K562 (cell line): Measurements from ENCODE around the gene PAIP2. TPM values are rescaled to one million over a fixed set of nuclear protein-coding genes. Genes with fewer than 3 reads are reported as not detected.

Experiments used
- CREB1 ChIP-seq, 2 experiments: sonication (generic) in 1 of 2; formaldehyde crosslinking in 1 of 2; IDR thresholded peaks; 2 replicates each; pipeline versions ENCODE4 v1.6.1 to v1.8.0; 2012 to 2022; ENCODE audit warnings: inconsistent platforms in 1 of 2, mild to moderate bottlenecking in 1 of 2, missing genetic modification reagents in 1 of 2, moderate library complexity in 1 of 2
- SLC30A9 ChIP-seq: fragments of 250-450 bp; sonication (Bioruptor Pico); IDR thresholded peaks from 2 replicates; pipeline ENCODE4 v1.8.0; 2022; ENCODE audit warnings: mild to moderate bottlenecking, moderate library complexity
- TCF7L2 ChIP-seq: fragments of 150-350 bp; IDR thresholded peaks from 2 replicates; pipeline ENCODE4 v1.6.1; 2016; ENCODE audit warnings: low read depth, mild to moderate bottlenecking, low read length, moderate library complexity
- ZBED1 ChIP-seq: IDR thresholded peaks from 2 replicates; pipeline ENCODE4 v1.6.1; 2014
- ZNF197 ChIP-seq: fragments of 200-800 bp; sonication (Bioruptor generic); IDR thresholded peaks from 2 replicates; pipeline ENCODE4 v1.6.1; 2016; ENCODE audit warnings: low read depth, missing genetic modification characterization, missing compliant biosample characterization
- ZNF584 ChIP-seq: fragments of 200-800 bp; sonication (Bioruptor generic); IDR thresholded peaks from 2 replicates; pipeline ENCODE4 v1.6.1; 2016; ENCODE audit warnings: low read depth, mild to moderate bottlenecking, missing genetic modification characterization, missing compliant biosample characterization
- ZNF589 ChIP-seq: fragments of 200-800 bp; sonication (Bioruptor generic); IDR thresholded peaks from 2 replicates; pipeline ENCODE4 v1.6.1; 2016; ENCODE audit warnings: low read depth, missing genetic modification characterization, missing compliant biosample characterization
- polyA plus RNA-seq, 8 experiments: library from polyadenylated mRNA; depleted of rRNA in 4 of 8; stranded (reverse) in 5 of 8; unstranded in 3 of 8; fragments of >200 nt; fragmentation: Nextera tagmentation in 2 of 8; fragmentation: Illumina TruSeq in 1 of 8; extraction: Ambion mirVana in 2 of 8; extraction: Trizol in 1 of 8; gene quantifications; 2 replicates each; pipeline versions ENCODE4 v1.2.1 to v1.2.3, GENCODE V29; 2011 to 2014; ENCODE audit warnings: inconsistent platforms in 1 of 8, missing spikeins in 1 of 8
- total RNA-seq, 7 experiments: library from RNA; depleted of rRNA in 6 of 7; stranded (reverse); fragments of >200 nt in 6 of 7; fragmentation: Illumina TruSeq in 2 of 7; extraction: Trizol in 2 of 7; gene quantifications; 2 replicates each; pipeline versions ENCODE4 v1.2.1 to v1.2.3, GENCODE V29; 2011 to 2021; ENCODE audit warnings: low replicate concordance in 1 of 7
- TF ChIP-seq, protein P1 (sequence below): sonication (generic); IDR thresholded peaks from 2 replicates; pipeline ENCODE4 v1.6.1; 2016
- TF ChIP-seq, protein P2 (sequence below): fragments of 250-450 bp; sonication (Bioruptor Pico); IDR thresholded peaks from 2 replicates; pipeline ENCODE4 v1.9.0; 2021; ENCODE audit warnings: mild to moderate bottlenecking

PAIP2 gene
- total and polyA plus RNA-seq, 9 of the 15 experiments (the other 6 are each of a cell fraction or from before 2014, with no cell fraction given): 78.3 to 187 (median 128) TPM

DNA sequence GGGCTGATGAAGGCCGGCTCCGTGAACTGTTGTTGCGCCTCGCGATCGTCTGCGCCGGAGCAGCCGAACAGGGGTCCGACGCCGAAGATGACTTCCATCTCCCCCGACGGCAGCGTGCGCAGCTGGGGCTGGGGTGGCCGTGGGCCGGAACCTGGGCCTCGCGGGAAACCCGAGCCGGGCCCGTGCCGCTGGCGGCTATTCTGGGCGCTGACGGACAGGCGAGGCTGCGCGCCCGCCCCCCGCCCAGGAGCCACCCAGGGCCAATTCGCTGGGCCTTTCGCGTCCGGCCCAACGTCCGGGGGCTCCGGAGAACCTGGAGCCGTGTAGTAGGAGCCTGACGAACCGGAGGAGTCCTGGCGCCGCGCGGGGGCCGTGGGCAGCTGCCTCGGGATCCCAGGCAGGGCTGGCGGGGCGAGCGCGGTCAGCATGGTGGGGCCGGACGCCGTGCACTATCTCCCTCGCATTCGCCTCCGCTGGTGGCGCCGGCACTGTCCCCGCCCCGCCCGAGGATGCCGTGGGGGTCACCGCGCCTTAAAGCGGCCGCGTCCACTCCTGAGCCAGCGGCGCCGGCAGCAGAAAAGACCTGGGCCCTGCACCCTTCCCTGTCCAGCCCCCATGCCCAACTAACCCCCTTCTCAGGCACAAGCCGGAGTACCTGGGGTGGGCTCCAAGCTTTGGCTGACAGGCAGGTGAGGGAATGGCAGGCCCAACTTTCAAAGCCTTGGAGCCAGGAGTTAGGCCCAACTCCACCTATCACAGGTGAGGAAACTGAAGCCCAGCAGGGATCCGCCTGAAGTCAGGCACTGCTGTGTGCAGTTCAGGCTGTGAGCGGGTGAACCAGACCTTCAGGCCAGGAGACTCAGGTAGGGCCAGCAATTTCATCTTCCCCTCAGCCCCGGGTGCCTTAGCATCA, 53.3 kb downstream of the PAIP2 start, which contains the start of gene PROB1 (continued):
- no peak for TF ChIP-seq CREB1 (IDR thresholded peaks at IDR 0.05)
- TF ChIP-seq CREB1 (CRISPR knock-in tag; IDR thresholded peaks at IDR 0.05): no peak
- no peak for TF ChIP-seq ZBED1
- TF ChIP-seq TCF7L2: no peak
- no peak for TF ChIP-seq SLC30A9 (CRISPR knock-in tag)
- no peak for TF ChIP-seq ZNF197 (CRISPR knock-in tag)
- TF ChIP-seq, protein P1, sequence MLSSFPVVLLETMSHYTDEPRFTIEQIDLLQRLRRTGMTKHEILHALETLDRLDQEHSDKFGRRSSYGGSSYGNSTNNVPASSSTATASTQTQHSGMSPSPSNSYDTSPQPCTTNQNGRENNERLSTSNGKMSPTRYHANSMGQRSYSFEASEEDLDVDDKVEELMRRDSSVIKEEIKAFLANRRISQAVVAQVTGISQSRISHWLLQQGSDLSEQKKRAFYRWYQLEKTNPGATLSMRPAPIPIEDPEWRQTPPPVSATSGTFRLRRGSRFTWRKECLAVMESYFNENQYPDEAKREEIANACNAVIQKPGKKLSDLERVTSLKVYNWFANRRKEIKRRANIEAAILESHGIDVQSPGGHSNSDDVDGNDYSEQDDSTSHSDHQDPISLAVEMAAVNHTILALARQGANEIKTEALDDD: no peak
- TF ChIP-seq ZNF589 (CRISPR knock-in tag): no peak
- TF ChIP-seq ZNF584 (CRISPR knock-in tag): no peak
- TF ChIP-seq, protein P2, sequence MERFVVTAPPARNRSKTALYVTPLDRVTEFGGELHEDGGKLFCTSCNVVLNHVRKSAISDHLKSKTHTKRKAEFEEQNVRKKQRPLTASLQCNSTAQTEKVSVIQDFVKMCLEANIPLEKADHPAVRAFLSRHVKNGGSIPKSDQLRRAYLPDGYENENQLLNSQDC (CRISPR knock-in tag): no peak
